Epithelial cell of proximal tubule (primary cell): ENCODE measurements around the gene MAEL. TPM values are rescaled to one million over a fixed set of nuclear protein-coding genes. Genes with fewer than 3 reads are reported as not detected.

Experiments used
- DNase-seq: peaks from one replicate; pipeline ENCODE4 v3.0.0-alpha.2; 2011; ENCODE audit warnings: low read depth
- H3K4me3 ChIP-seq: 2 replicates; pipeline ENCODE4 v1.5.1; 2011; ENCODE audit warnings: low read depth, mild to moderate bottlenecking, low read length
- total RNA-seq: library from RNA; depleted of rRNA; stranded (reverse); fragments of >200 nt; gene quantifications from 2 replicates; pipeline ENCODE4 v1.2.3, GENCODE V29; 2015
- TF ChIP-seq, protein P1 (sequence below): conservative IDR thresholded peaks from 2 replicates; pipeline ENCODE4 v1.5.1; 2012; ENCODE audit warnings: low read depth, mild to moderate bottlenecking, low read length

Gene MAEL
- total RNA-seq, 1 donor from 2014 or later: not detected

DNA sequence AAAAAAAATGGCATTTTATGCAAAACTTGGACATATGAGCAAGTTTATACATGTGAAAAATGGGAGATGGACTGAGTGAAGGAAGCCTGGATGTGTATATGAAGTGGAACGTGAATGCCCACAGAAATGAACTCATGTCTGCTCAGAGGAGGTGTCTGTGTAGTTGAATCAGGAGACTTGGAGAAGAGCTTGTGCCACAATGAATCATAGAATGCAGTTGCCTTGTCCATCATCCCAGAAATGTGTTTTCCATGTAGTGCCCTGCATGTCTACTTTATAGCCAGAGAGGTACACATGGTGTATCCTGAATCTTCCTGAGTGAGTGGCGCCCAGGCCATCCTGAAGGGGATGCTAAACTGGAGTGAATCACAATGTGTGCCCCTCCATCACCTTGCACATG lies 11.1 kb upstream of the MAEL start:
- TF ChIP-seq, protein P1, sequence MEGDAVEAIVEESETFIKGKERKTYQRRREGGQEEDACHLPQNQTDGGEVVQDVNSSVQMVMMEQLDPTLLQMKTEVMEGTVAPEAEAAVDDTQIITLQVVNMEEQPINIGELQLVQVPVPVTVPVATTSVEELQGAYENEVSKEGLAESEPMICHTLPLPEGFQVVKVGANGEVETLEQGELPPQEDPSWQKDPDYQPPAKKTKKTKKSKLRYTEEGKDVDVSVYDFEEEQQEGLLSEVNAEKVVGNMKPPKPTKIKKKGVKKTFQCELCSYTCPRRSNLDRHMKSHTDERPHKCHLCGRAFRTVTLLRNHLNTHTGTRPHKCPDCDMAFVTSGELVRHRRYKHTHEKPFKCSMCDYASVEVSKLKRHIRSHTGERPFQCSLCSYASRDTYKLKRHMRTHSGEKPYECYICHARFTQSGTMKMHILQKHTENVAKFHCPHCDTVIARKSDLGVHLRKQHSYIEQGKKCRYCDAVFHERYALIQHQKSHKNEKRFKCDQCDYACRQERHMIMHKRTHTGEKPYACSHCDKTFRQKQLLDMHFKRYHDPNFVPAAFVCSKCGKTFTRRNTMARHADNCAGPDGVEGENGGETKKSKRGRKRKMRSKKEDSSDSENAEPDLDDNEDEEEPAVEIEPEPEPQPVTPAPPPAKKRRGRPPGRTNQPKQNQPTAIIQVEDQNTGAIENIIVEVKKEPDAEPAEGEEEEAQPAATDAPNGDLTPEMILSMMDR: no peak
- no peak for DNase-seq
- no peak overlapping the region for H3K4me3 ChIP-seq

DNA sequence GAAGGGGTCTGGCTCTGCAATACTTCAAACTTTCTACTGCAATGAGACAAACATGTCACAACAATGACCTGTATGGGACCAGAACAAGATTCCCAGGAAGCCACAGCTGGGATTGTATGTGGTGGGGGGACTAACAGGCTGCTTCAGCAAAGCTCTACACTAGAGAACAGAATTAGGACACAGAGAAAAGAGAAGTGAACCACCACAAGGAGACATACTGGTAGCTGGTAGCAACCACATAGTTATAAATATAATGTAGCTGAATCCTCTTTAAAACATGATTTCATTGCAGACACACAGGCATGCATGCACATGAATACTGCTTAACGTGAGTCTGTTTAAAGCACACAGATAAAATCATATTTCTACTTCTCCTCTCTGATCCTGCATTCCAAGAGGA lies 10.3 kb upstream of the MAEL start:
- TF ChIP-seq, protein P1: no peak
- DNase-seq: no peak
- no peak overlapping the region for H3K4me3 ChIP-seq

DNA sequence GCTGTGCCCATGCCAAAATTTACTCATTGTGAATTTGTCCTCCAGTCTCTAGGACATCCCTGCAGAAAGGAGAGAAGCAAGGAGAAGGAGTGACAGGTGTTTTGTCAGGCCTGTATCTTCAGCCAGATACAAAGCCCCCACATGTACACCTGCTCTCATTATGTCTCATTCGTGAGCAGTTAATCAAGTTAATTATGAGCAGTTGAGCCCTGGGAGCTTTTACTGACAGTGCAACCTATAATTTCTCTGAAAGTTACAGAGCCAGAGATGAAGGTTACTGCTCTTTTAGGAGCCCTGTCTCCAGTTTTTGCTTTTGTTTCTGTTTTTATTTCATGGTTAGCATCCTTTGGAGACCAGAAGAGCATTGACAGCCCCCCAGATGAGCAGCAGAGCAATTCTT lies 8.7 kb upstream of the MAEL start:
- H3K4me3 ChIP-seq: no peak overlapping the region
- TF ChIP-seq, protein P1: no peak
- no peak for DNase-seq

DNA sequence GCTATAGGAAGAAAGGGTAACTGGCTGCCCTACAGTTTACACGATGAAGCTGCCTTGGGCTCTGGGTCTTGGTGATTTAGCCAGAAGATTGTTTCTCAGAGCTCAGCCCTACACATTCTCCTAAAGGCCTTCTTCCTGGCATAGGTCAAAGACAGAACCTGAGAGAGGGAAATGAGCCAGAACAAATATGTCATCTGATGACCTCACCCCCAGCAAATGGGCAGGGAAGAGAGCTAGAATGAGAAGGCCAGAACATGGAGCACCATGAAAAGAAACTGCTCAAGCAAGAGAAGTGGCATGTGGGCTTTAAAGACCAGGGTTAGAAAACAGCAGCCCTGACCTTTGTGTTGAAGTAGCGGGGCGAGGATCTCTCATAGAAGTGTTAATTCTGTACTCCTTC lies 8.3 kb upstream of the MAEL start:
- TF ChIP-seq, protein P1: no peak
- peak; percentile 45 for DNase-seq
- H3K4me3 ChIP-seq: no peak overlapping the region

GRCh38 chr1:166981589-166981988 lies 7.5 kb upstream of the MAEL start:
- no peak overlapping the region for H3K4me3 ChIP-seq
- no peak for DNase-seq
- TF ChIP-seq, protein P1: no peak

DNA sequence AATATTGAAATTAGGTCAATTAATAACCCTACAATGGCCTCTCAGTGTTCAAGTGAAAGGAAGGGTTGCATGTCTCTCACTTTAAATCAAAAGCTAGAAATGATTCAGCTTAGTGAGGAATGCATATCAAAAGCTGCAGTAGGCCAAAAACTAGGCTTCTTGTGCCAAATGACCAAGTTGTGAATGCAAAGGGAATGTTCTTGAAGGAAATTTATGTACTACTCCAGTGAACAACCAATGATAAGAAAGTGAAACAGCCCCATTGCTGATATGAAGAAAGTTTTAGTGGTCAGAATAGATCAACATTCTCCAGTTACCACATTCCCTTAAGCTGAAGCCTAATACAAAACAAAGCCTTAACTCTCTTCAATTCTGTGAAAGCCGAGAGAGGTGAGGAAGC lies 10.0 kb downstream of the MAEL start:
- H3K4me3 ChIP-seq: no peak overlapping the region
- TF ChIP-seq, protein P1: no peak
- peak; percentile 61 for DNase-seq

GRCh38 chr1:166999500-167000055 lies 10.5 kb downstream of the MAEL start:
- no peak overlapping the region for H3K4me3 ChIP-seq
- TF ChIP-seq, protein P1: no peak
- DNase-seq: no peak
